Cardiac muscle cell (in vitro differentiated cells and primary cell): Measurements from ENCODE around the gene NXN. TPM values are rescaled to one million over a fixed set of nuclear protein-coding genes. Genes with fewer than 3 reads are reported as not detected.
"Not testable (repeated sequence)": the region's sequence is repeated elsewhere in the genome, so short reads cannot be mapped to it uniquely, and the experiment has no call there.

Experiments
- DNase-seq, 2 donors: peaks; one replicate each; pipeline versions ENCODE4 v3.0.0 to v3.0.0-alpha.2; 2010 to 2017; ENCODE audit warnings: low read depth in 1 of 2, low spot score in 1 of 2
- H3K27ac ChIP-seq: fragments of 200-600 bp; sonication (generic); 2 replicates; pipeline ENCODE4 v1.5.1; 2016
- H3K27me3 ChIP-seq: fragments of 200-600 bp; sonication (generic); 2 replicates; pipeline ENCODE4 v1.6.0; 2016; ENCODE audit warnings: control low read depth
- H3K36me3 ChIP-seq: fragments of 200-600 bp; sonication (generic); 2 replicates; pipeline ENCODE4 v1.5.1; 2016; ENCODE audit warnings: control low read depth
- H3K4me1 ChIP-seq: fragments of 200-600 bp; sonication (generic); 2 replicates; pipeline ENCODE4 v1.8.1; 2017; ENCODE audit warnings: low read depth, mild to moderate bottlenecking, mixed run types
- H3K4me3 ChIP-seq: fragments of 200-600 bp; sonication (generic); 2 replicates; pipeline ENCODE4 v1.5.1; 2016; ENCODE audit warnings: mild to moderate bottlenecking
- H3K9me3 ChIP-seq: fragments of 200-600 bp; sonication (generic); 2 replicates; pipeline ENCODE4 v1.5.1; 2017; ENCODE audit warnings: low read depth, mild to moderate bottlenecking, control low read depth
- CTCF ChIP-seq: IDR thresholded peaks from 2 replicates; pipeline ENCODE4 v1.5.1; 2012; ENCODE audit warnings: low read depth, mild to moderate bottlenecking, low read length
- polyA plus RNA-seq: library from polyadenylated mRNA; unstranded; fragments of >200 nt; fragmentation: Nextera tagmentation; extraction: Ambion mirVana; gene quantifications from 2 replicates; pipeline ENCODE4 v1.2.1, GENCODE V29; 2016
- total RNA-seq: library from RNA; depleted of rRNA; stranded (reverse); fragments of >200 nt; gene quantifications from 2 replicates; pipeline ENCODE4 v1.2.3, GENCODE V29; 2016

NXN gene
- total and polyA plus RNA-seq, 2 experiments from 2014 or later, result 120 to 122 TPM

- Histone ChIP-seq H3K4me1 (no peaks in the 10 kb centered on the region), H3K4me3 (no peak overlapping the region), H3K27me3 (no peaks in the 10 kb centered on the region), H3K9me3 (no peaks in the 10 kb centered on the region), H3K27ac (peak overlapping the region; percentile 22), H3K36me3 (no peaks in the 10 kb centered on the region)
- no peak for DNase-seq
- TF ChIP-seq CTCF, result no peak
Observed at GRCh38 chr17:836151-836550, 143.4 kb downstream of the NXN start.

- H3K4me3 ChIP-seq, H3K9me3 ChIP-seq, DNase-seq, H3K4me1 ChIP-seq, H3K27ac ChIP-seq, H3K27me3 ChIP-seq, H3K36me3 ChIP-seq: not testable (repeated sequence)
Observed at GRCh38 chr17:835721-836120, 143.9 kb downstream of the NXN start.

GRCh38 chr17:835263-835662 lies 144.3 kb downstream of the NXN start:
- H3K4me3 ChIP-seq, result no peak overlapping the region
- H3K9me3 ChIP-seq, result no peaks in the 10 kb centered on the region
- H3K27ac ChIP-seq, result no peak overlapping the region
- H3K27me3 ChIP-seq, result no peaks in the 10 kb centered on the region
- H3K36me3 ChIP-seq, result no peaks in the 10 kb centered on the region
- peak; percentile 35 to 95 for DNase-seq
- no peaks in the 10 kb centered on the region for H3K4me1 ChIP-seq
- no peak for TF ChIP-seq CTCF

- H3K36me3 ChIP-seq, result no peaks in the 10 kb centered on the region
- H3K9me3 ChIP-seq, result no peaks in the 10 kb centered on the region
- no peak overlapping the region for H3K27ac ChIP-seq
- H3K4me3 ChIP-seq, result no peak overlapping the region
- TF ChIP-seq CTCF, result no peak
- no peaks in the 10 kb centered on the region for H3K4me1 ChIP-seq
- no peaks in the 10 kb centered on the region for H3K27me3 ChIP-seq
- DNase-seq, result no peak
Observed at GRCh38 chr17:834136-834535, 145.4 kb downstream of the NXN start.

GRCh38 chr17:830950-831349 lies 148.6 kb downstream of the NXN start:
- Histone ChIP-seq H3K36me3 (no peaks in the 10 kb centered on the region), H3K27me3 (no peaks in the 10 kb centered on the region), H3K27ac (no peak overlapping the region), H3K4me1 (no peaks in the 10 kb centered on the region), H3K4me3 (no peak overlapping the region), H3K9me3 (no peaks in the 10 kb centered on the region)
- no peak for TF ChIP-seq CTCF
- no peak for DNase-seq

GRCh38 chr17:830381-830780 lies 149.2 kb downstream of the NXN start:
- Histone ChIP-seq H3K4me1 (no peaks in the 10 kb centered on the region), H3K9me3 (no peaks in the 10 kb centered on the region), H3K27me3 (no peaks in the 10 kb centered on the region), H3K27ac (no peak overlapping the region), H3K4me3 (no peak overlapping the region), H3K36me3 (peaks cover 4% of the 10 kb centered on the region)
- no peak for TF ChIP-seq CTCF
- DNase-seq, result no peak

- H3K27me3 ChIP-seq, H3K4me3 ChIP-seq, DNase-seq, H3K27ac ChIP-seq, H3K9me3 ChIP-seq, H3K4me1 ChIP-seq, H3K36me3 ChIP-seq: not testable (repeated sequence)
Observed at GRCh38 chr17:829614-830013, 150.0 kb downstream of the NXN start.
